Cardiac muscle cell (in vitro differentiated cells and primary cell): ENCODE data around the gene DCX. TPM values are rescaled to one million over a fixed set of nuclear protein-coding genes. Genes with fewer than 3 reads are reported as not detected.

Experiments used
- DNase-seq, 2 donors: peaks; one replicate each; pipeline versions ENCODE4 v3.0.0 to v3.0.0-alpha.2; 2010 to 2017; ENCODE audit warnings: low read depth in 1 of 2, low spot score in 1 of 2
- H3K27ac ChIP-seq: fragments of 200-600 bp; sonication (generic); 2 replicates; pipeline ENCODE4 v1.5.1; 2016
- H3K27me3 ChIP-seq: fragments of 200-600 bp; sonication (generic); 2 replicates; pipeline ENCODE4 v1.6.0; 2016; ENCODE audit warnings: control low read depth
- H3K36me3 ChIP-seq: fragments of 200-600 bp; sonication (generic); 2 replicates; pipeline ENCODE4 v1.5.1; 2016; ENCODE audit warnings: control low read depth
- H3K4me1 ChIP-seq: fragments of 200-600 bp; sonication (generic); 2 replicates; pipeline ENCODE4 v1.8.1; 2017; ENCODE audit warnings: low read depth, mild to moderate bottlenecking, mixed run types
- H3K4me3 ChIP-seq: fragments of 200-600 bp; sonication (generic); 2 replicates; pipeline ENCODE4 v1.5.1; 2016; ENCODE audit warnings: mild to moderate bottlenecking
- H3K9me3 ChIP-seq: fragments of 200-600 bp; sonication (generic); 2 replicates; pipeline ENCODE4 v1.5.1; 2017; ENCODE audit warnings: low read depth, mild to moderate bottlenecking, control low read depth
- polyA plus RNA-seq: library from polyadenylated mRNA; unstranded; fragments of >200 nt; fragmentation: Nextera tagmentation; extraction: Ambion mirVana; gene quantifications from 2 replicates; pipeline ENCODE4 v1.2.1, GENCODE V29; 2016
- total RNA-seq: library from RNA; depleted of rRNA; stranded (reverse); fragments of >200 nt; gene quantifications from 2 replicates; pipeline ENCODE4 v1.2.3, GENCODE V29; 2016
- TF ChIP-seq, protein P1 (sequence below): IDR thresholded peaks from 2 replicates; pipeline ENCODE4 v1.5.1; 2012; ENCODE audit warnings: low read depth, mild to moderate bottlenecking, low read length

Gene DCX
- total and polyA plus RNA-seq, 2 experiments from 2014 or later, result 0.34 to 1.0 TPM

DNA sequence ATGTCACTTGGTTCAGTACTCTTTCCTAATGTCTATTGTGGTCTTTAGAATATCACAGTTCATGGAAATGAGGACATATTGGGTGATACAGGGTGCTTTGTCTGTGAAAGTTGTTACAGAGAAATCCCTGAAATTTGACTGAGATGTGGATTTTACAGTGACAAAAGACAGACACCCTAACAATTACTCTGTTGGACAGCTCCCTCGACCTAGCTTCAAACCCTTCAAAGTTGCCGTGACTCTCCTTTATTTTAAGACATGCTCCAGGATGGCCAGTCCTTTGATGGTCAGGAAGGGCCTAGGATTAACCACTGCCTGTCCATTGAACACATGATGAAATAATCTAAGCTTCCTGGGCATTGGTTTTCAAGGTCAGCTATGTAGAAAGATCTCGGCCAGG lies 4.0 kb downstream of the DCX start:
- Histone ChIP-seq H3K27ac (no peak overlapping the region), H3K9me3 (no peaks in the 10 kb centered on the region), H3K27me3 (no peaks in the 10 kb centered on the region), H3K36me3 (no peaks in the 10 kb centered on the region), H3K4me1 (peaks cover 4% of the 10 kb centered on the region), H3K4me3 (no peak overlapping the region)
- TF ChIP-seq, protein P1, sequence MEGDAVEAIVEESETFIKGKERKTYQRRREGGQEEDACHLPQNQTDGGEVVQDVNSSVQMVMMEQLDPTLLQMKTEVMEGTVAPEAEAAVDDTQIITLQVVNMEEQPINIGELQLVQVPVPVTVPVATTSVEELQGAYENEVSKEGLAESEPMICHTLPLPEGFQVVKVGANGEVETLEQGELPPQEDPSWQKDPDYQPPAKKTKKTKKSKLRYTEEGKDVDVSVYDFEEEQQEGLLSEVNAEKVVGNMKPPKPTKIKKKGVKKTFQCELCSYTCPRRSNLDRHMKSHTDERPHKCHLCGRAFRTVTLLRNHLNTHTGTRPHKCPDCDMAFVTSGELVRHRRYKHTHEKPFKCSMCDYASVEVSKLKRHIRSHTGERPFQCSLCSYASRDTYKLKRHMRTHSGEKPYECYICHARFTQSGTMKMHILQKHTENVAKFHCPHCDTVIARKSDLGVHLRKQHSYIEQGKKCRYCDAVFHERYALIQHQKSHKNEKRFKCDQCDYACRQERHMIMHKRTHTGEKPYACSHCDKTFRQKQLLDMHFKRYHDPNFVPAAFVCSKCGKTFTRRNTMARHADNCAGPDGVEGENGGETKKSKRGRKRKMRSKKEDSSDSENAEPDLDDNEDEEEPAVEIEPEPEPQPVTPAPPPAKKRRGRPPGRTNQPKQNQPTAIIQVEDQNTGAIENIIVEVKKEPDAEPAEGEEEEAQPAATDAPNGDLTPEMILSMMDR, result no peak
- DNase-seq, result peak in 1 of 2 donors; percentile 57

DNA sequence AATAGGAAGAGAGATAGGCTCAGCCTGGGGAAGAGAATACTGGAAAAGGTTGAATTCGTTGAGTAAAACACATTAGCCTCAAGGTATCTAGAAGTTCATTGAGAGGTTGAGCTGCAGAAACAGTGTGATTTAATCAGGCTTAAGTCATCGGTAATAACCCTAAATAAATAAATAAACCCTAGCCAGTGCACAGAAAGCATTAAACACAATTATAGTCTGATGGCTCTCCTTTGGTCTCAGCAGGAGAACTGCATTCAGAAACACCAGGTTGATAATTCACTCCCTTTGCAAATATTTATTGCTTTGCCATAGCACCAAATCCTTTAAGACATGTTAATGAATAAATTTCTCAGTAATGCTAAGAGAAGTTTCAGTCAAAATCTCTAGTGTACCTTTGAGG lies 9.6 kb downstream of the DCX start:
- Histone ChIP-seq H3K27me3 (no peaks in the 10 kb centered on the region), H3K4me3 (no peak overlapping the region), H3K27ac (no peak overlapping the region), H3K36me3 (no peaks in the 10 kb centered on the region), H3K4me1 (no peaks in the 10 kb centered on the region), H3K9me3 (no peaks in the 10 kb centered on the region)
- no peak for DNase-seq
- TF ChIP-seq, protein P1, result no peak

DNA sequence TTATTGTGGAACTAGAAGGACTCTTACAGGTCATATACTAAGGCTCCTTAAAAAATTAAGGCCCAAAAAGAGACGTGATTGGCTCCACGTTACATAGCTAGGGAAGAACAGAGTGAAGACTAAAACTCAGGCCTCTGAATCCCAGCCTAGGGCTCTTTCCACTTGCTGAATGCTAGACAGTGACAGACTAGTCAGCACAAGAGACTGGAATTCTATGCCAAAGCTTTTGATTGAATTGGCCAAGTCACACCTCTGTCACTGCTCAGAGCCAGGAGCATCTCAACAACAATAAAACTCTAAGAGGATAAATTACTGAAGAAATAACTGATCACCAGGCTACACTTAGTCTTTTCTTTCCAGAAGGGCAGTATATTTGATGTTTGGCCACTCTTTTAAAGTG lies 16.8 kb downstream of the DCX start:
- TF ChIP-seq, protein P1, result no peak
- H3K4me3 ChIP-seq, result no peak overlapping the region
- no peaks in the 10 kb centered on the region for H3K27me3 ChIP-seq
- no peaks in the 10 kb centered on the region for H3K9me3 ChIP-seq
- H3K36me3 ChIP-seq, result no peaks in the 10 kb centered on the region
- peaks cover 16% of the 10 kb centered on the region for H3K4me1 ChIP-seq
- H3K27ac ChIP-seq, result no peak overlapping the region
- DNase-seq, result no peak

DNA sequence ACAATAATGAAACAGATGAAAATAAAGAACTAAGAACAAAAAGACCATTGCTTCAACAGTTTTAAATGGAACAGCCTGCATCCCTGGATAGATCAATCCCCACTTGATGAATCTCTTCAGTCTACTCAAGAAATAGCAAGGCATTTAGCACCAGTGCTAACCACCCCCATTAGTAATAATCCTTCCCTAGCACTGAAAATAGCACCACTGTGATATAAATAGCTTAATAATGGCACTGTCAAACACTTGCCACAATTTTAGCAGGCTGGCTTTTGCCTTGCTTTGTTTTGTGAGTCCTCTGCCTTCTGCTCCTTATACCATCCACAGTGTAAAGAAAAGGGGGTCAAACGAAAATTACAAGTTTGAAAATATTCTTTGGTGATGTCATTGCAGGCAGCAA lies 17.4 kb downstream of the DCX start:
- Histone ChIP-seq H3K9me3 (no peaks in the 10 kb centered on the region), H3K27ac (no peak overlapping the region), H3K4me1 (peaks cover 16% of the 10 kb centered on the region), H3K27me3 (no peaks in the 10 kb centered on the region), H3K36me3 (no peaks in the 10 kb centered on the region), H3K4me3 (no peak overlapping the region)
- TF ChIP-seq, protein P1, result no peak
- DNase-seq, result peak in 1 of 2 donors; percentile 35

DNA sequence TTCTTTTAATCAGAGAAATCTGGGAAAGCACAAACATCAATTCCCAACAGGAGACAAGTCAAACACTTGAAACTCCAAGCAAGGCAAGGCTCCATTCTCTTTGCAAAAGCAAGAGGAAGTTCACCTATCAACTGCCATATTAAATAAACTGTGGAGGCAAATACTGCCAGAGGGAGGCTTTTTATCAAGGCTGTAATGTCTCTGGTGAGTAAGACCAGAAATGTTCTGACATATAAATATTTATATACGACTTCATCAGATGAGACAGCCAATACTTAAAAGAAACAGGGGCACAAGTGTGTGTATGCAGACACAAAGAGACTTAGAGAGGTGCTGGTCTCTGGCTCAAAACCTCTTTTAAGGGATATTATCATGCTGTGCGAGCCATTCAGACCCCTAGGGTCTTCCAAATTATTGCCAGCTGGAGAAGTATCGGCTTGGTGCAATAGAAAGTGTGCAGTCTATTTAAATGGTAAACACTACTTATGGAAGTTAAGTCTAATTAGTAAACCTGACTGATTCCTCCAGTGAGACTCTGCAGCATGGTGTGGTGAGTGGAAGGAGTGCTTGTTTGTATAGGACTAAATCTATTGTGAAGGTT lies 24.4 kb downstream of the DCX start:
- H3K4me3 ChIP-seq, result no peak overlapping the region
- H3K27ac ChIP-seq, result no peak overlapping the region
- no peaks in the 10 kb centered on the region for H3K27me3 ChIP-seq
- peaks cover 3% of the 10 kb centered on the region for H3K4me1 ChIP-seq
- TF ChIP-seq, protein P1, result no peak
- no peaks in the 10 kb centered on the region for H3K9me3 ChIP-seq
- no peak for DNase-seq
- H3K36me3 ChIP-seq, result no peaks in the 10 kb centered on the region
